Fibroblast of skin of scalp (primary cell): ENCODE data around the gene MINDY2.

ENCODE experiments used
- DNase-seq: peaks from one replicate; pipeline ENCODE4 v3.0.0-alpha.2; 2013

MINDY2 gene

GRCh38 chr15:58886921-58887320 lies 115.8 kb downstream of the MINDY2 start:
- DNase-seq = no peak

GRCh38 chr15:58889363-58889762 lies 118.3 kb downstream of the MINDY2 start:
- no peak for DNase-seq

DNA sequence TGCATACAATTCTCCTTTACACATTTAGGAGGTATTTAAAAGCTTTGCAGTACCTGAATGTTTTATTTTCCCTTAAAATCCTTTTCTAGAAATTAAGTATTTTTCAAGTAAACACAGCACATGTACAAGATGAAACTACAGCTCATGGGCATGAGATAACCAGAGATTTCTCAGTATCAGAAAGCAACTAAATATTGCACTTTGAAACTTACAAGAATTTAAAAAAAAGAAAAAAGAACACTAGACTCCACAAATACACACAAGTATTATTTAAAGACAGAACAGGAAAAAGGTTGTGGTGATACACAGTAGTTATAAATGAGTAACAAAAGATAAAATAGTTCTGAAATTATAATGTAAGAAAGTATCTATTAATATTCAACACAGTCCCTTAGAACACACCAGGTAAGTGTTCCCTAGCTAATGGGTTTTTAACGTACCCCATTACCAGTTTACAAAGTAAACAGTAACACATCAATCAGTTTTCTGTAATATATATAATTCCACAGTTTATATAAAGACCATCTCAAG lies 127.1 kb downstream of the MINDY2 start:
- DNase-seq = no peak

- DNase-seq = no peak
Measured at GRCh38 chr15:58900631-58901030, 129.5 kb downstream of the MINDY2 start.

GRCh38 chr15:58908550-58909309 lies 137.6 kb downstream of the MINDY2 start:
- no peak for DNase-seq

DNA sequence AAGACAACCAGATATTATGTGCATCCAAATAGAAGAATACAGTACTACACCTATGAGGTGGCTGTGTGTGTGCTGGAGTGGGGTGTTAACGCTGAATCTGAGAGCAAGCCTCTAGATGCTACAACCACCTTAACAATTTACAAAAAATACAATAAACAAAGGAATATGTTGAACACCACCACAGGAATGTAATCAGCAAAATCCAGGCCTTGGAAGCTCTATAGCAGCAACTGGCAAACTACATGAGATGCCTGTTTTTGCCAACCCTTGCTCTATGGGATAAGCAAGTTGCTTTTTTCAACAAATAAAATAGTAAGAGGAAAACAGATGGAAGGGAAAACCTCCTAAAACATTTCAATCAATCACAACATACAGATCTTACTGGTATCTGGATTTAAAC lies 138.5 kb downstream of the MINDY2 start:
- no peak for DNase-seq

GRCh38 chr15:58910456-58910855 lies 139.4 kb downstream of the MINDY2 start:
- DNase-seq = no peak
